GM23248 (cell line): ENCODE data around the gene TRAF4. TPM values are rescaled to one million over a fixed set of nuclear protein-coding genes. Genes with fewer than 3 reads are reported as not detected.

Experiments used
- DNase-seq: peaks from one replicate; pipeline ENCODE4 v3.0.0-alpha.2; 2015
- H2AFZ ChIP-seq: fragments of 200-600 bp; sonication (generic); 2 replicates; pipeline ENCODE4 v1.6.1; 2016; ENCODE audit warnings: antibody characterized with exemption
- H3F3A ChIP-seq: fragments of 200-600 bp; sonication (generic); 2 replicates; pipeline ENCODE4 v1.6.1; 2016; ENCODE audit warnings: mild to moderate bottlenecking, antibody characterized with exemption, mixed run types; ENCODE audit not compliant: insufficient read depth
- H3K27ac ChIP-seq: fragments of 200-600 bp; sonication (generic); 2 replicates; pipeline ENCODE4 v1.5.1; 2016; ENCODE audit warnings: mild to moderate bottlenecking
- H3K27me3 ChIP-seq: fragments of 200-600 bp; sonication (generic); replicated peaks from 2 replicates; pipeline ENCODE4 v1.6.1; 2016; ENCODE audit warnings: mild to moderate bottlenecking; ENCODE audit not compliant: insufficient read depth
- H3K36me3 ChIP-seq: fragments of 200-600 bp; sonication (generic); 2 replicates; pipeline ENCODE4 v1.6.1; 2016; ENCODE audit warnings: low read depth, mild to moderate bottlenecking
- H3K4me1 ChIP-seq: fragments of 200-600 bp; sonication (generic); 2 replicates; pipeline ENCODE4 v1.6.1; 2016; ENCODE audit warnings: mild to moderate bottlenecking; ENCODE audit not compliant: insufficient read depth
- H3K4me2 ChIP-seq: fragments of 200-600 bp; sonication (generic); one replicate; pipeline ENCODE4 v1.6.1; 2016; ENCODE audit warnings: mild to moderate bottlenecking; ENCODE audit not compliant: unreplicated experiment
- H3K4me3 ChIP-seq: fragments of 200-600 bp; sonication (generic); 2 replicates; pipeline ENCODE4 v1.5.1; 2016; ENCODE audit warnings: mild to moderate bottlenecking
- H3K79me2 ChIP-seq: fragments of 200-600 bp; sonication (generic); 2 replicates; pipeline ENCODE4 v1.6.1; 2016; ENCODE audit warnings: mild to moderate bottlenecking; ENCODE audit not compliant: insufficient read depth
- H3K9ac ChIP-seq: fragments of 200-600 bp; sonication (generic); 2 replicates; pipeline ENCODE4 v1.6.1; 2016; ENCODE audit warnings: mild to moderate bottlenecking
- H3K9me2 ChIP-seq: fragments of 200-600 bp; sonication (generic); 2 replicates; pipeline ENCODE4 v1.6.1; 2016; ENCODE audit warnings: mixed run types, mild to moderate bottlenecking, moderate library complexity; ENCODE audit not compliant: insufficient read depth
- H3K9me3 ChIP-seq: fragments of 200-600 bp; sonication (generic); one replicate; pipeline ENCODE4 v1.6.1; 2017; ENCODE audit warnings: low read depth
- H4K20me1 ChIP-seq: fragments of 200-600 bp; sonication (generic); 2 replicates; pipeline ENCODE4 v1.6.0; 2016; ENCODE audit not compliant: insufficient read depth
- EZH2 ChIP-seq: fragments of 200-600 bp; sonication (generic); IDR thresholded peaks from 2 replicates; pipeline ENCODE4 v1.6.1; 2018; ENCODE audit warnings: antibody characterized with exemption, mild to moderate bottlenecking; ENCODE audit not compliant: insufficient read depth, poor library complexity, severe bottlenecking
- EZH2phosphoT487 ChIP-seq: fragments of 200-600 bp; sonication (generic); IDR thresholded peaks from 2 replicates; pipeline ENCODE4 v1.6.1; 2018; ENCODE audit warnings: antibody characterized with exemption, moderate library complexity, mild to moderate bottlenecking, low read depth; ENCODE audit not compliant: insufficient read depth
- WGBS, 2 experiments: methylation state at CpG; one replicate each; pipeline ENCODE4 v1.1.6; 2015 to 2017; ENCODE audit warnings: low lambda C conversion rate in 2 of 2, low coverage in 1 of 2; ENCODE audit errors: missing lambda C conversion rate in 2 of 2; 5-methylcytosine and 5-hydroxymethylcytosine counted together
- in situ Hi-C: fragments of 300-500 bp; cut with MboI; formaldehyde crosslinking; loops from 2 replicates; pipeline ENCODE4 v1.15.0; 2020
- polyA plus RNA-seq: library from polyadenylated mRNA; unstranded; fragments of >200 nt; fragmentation: Nextera tagmentation; extraction: Ambion mirVana; gene quantifications from 2 replicates; pipeline ENCODE4 v1.2.1, GENCODE V29; 2016
- total RNA-seq: library from RNA; depleted of rRNA; stranded (reverse); fragments of >200 nt; shearing (Covaris generic); gene quantifications from 2 replicates; pipeline ENCODE4 v1.2.3, GENCODE V29; 2014; rRNA removed

TRAF4 gene
- 30.3 and 55.4 TPM in 2 replicates for total RNA-seq
- 23.4 and 23.5 TPM in 2 replicates for polyA plus RNA-seq

DNA sequence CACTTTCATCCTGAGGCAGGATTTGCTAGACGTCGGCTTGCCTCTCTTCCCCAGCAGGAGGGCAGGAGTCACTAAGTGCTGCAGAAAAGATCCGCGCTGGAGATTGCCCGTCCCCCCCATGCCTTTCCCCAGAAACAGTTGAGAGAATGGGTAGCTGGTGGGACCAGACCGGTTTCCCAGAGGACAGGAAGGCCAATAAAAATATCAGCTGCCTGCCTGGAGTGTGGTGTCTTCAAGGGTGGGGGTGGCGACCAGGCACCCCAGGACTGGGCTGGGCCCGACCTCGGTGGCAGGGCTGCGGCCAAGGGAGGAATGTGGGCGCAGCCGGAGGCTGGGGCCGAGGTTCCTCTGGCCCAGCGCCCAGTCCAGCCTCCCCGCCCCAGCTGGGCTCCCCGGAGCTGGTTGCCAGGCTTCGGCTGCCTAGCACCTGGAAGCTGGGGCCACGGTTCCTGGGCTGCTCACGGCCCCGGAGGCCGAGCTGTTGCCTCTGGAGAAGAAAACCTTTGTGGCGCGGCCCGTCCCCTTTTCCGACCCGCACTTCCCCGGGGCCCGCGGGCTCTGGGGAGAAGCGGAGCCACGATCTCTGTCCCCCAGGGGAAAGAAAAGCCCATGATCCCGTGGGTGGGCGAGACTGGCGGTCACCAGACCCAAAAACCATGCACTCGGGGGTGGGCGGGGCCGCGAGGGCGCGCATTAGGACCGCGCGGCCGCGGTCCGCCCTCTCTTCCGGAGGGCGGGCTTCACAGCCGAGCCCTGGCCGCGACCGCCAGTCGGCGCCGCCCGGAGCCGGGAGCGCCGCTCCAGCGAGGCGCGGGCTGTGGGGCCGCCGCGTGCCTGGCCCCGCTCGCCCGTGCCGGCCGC is at the start of gene TRAF4:
TSS of gene TRAF4 (plus strand) at position 769 of the 861 bp plus-strand sequence. CDS start 102 bp downstream, outside the sequence.
- Histone ChIP-seq H3K79me2 (peaks cover 43% of the 10 kb centered on the region), H3K36me3 (no peaks in the 10 kb centered on the region; the same call in 1 of the 2 replicates), H4K20me1 (no peaks in the 10 kb centered on the region), H3K27me3 (no peaks in the 10 kb centered on the region), H3K9me2 (no peaks in the 10 kb centered on the region), H3K4me3 (peak within 1 kb of the TSS; percentile 86), H3K9ac (peak within 1 kb of the TSS; percentile 91), H3F3A (peaks cover 14% of the 10 kb centered on the region; the same call in 1 of the 2 replicates), H3K4me1 (peaks cover 21% of the 10 kb centered on the region), H3K4me2 (peak within 1 kb of the TSS; percentile 90), H3K9me3 (no peaks in the 10 kb centered on the region), H3K27ac (peak within 1 kb of the TSS; percentile 93), H2AFZ (peak within 1 kb of the TSS; percentile 87)
- DNase-seq = peak; percentile 96
- WGBS, 2 experiments = 2 to 4% methylated on average over 31 to 49 of the region's 70 CpGs
- in situ Hi-C loops = no loop called here
- no peak for TF ChIP-seq EZH2phosphoT487
- no peak for TF ChIP-seq EZH2

DNA sequence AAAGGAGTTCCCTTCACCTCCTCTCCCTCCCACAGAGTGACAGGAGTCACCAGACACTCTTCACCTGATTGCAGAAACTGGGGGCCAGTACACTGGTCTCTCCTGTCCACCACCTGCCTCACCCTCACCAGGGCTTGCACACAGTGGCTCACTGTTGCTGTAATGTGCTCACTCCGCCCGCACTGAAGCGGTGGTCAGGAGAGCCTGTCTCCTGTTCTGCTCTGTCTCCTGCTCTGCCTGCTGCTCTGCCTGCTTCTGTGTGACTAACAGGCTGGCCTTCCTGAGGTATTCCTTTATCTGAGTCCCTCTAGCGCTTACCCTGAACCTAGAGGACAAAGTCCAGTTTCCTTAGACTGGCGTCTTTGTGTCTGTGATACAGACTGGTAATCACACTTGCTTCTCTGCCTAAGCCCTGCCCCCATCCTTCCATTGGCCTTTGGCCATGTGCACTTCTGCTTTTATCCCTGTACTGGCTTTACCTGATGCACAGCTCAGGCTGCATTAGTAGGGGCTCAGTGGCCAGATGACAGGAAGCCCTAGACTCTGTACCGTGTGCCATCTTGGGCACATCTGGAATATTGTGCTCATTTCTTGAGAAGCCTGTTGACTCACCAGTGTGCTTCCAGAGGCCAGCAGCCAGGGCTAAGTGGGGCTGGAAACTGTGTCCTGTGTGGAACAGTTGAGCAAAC is 45.4 kb upstream of the TRAF4 start:
- H3K4me1 ChIP-seq = no peaks in the 10 kb centered on the region

DNA sequence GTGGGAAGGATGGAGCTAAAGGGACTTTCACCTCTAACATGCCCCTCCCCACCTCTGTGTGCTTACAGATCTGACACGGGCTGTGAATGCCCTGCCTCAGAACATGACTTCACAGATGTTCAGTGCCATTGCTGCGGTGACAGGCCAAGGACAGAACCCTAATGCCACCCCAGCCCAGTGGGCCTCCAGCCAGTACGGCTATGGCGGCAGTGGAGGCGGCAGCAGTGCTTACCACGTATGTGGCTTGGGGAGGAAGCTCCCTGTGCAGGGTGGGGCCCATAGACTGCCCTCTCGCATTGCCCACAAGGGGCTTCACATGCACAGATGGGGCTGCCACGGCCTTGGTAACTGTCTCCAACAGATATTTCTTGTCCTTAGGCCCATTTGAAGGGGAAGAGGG is 43.5 kb upstream of the TRAF4 start:
- in situ Hi-C loops = no loop called here
- Histone ChIP-seq H3K27me3 (no peaks in the 10 kb centered on the region), H3K9ac (no peak overlapping the region), H3K9me3 (no peaks in the 10 kb centered on the region), H3K4me1 (no peaks in the 10 kb centered on the region), H4K20me1 (no peaks in the 10 kb centered on the region), H3K4me3 (no peak overlapping the region), H3F3A (no peaks in the 10 kb centered on the region), H2AFZ (no peak overlapping the region), H3K4me2 (no peak overlapping the region), H3K27ac (no peak overlapping the region), H3K79me2 (no peaks in the 10 kb centered on the region), H3K9me2 (no peaks in the 10 kb centered on the region), H3K36me3 (peaks cover 31% of the 10 kb centered on the region)
- no peak for DNase-seq
- TF ChIP-seq EZH2 (no peak), EZH2phosphoT487 (no peak)
- WGBS, 2 experiments = 86% methylated on average over 8 of the region's 8 CpGs

More for the DNA sequence above, 45.4 kb upstream of the TRAF4 start:
- in situ Hi-C loops = no loop called here
- Histone ChIP-seq H3K4me2 (no peak overlapping the region), H3F3A (no peaks in the 10 kb centered on the region), H3K4me3 (no peak overlapping the region), H3K9me3 (no peaks in the 10 kb centered on the region), H3K9ac (no peak overlapping the region), H3K36me3 (peaks cover 42% of the 10 kb centered on the region), H4K20me1 (no peaks in the 10 kb centered on the region), H3K79me2 (no peaks in the 10 kb centered on the region), H2AFZ (no peak overlapping the region), H3K9me2 (no peaks in the 10 kb centered on the region), H3K27me3 (no peaks in the 10 kb centered on the region), H3K27ac (no peak overlapping the region)
- no peak for TF ChIP-seq EZH2phosphoT487
- WGBS, 2 experiments = 84% methylated on average over 6 of the region's 6 CpGs
- peak; percentile 39 for DNase-seq

DNA sequence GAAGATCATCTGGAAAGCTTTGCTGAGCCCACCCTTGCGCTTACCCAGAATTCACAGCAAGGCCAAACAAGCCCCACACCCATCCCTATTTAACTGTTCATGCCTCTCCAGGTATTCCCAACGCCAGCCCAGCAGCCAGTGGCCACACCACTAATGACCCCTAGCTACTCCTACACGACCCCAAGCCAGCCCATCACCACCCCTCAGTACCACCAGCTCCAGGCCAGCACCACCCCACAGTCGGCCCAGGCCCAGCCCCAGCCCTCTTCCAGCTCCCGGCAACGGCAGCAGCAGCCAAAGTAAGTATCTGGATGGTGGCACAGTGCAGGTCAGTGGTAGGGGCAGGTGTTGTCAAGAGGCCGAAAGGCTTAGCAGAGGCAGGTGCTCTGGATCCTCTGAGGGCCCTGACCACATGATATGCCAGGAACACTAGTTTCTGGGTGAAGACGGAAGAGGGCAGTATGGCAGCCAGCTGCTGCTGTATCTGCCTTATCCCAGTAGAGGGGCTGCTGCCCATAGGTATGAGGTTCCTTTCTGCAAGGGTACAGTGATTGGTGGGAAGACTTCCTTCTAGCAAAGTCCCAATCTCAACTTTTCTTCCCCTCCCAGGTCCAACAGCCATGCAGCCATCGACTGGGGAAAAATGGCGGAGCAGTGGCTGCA is 42.9 kb upstream of the TRAF4 start:
- no peaks in the 10 kb centered on the region for H3K79me2 ChIP-seq
- H2AFZ ChIP-seq = no peak overlapping the region
- H3K9me2 ChIP-seq = no peaks in the 10 kb centered on the region
- WGBS, 2 experiments = 88 to 92% methylated on average over 9 to 10 of the region's 10 CpGs
- no peaks in the 10 kb centered on the region for H3K27me3 ChIP-seq
- peaks cover 27% of the 10 kb centered on the region; the same call in 1 of the 2 replicates for H3K36me3 ChIP-seq
- TF ChIP-seq EZH2phosphoT487 (no peak), EZH2 (no peak)
- H3K4me1 ChIP-seq = no peaks in the 10 kb centered on the region
- H3K9ac ChIP-seq = no peak overlapping the region
- no peaks in the 10 kb centered on the region for H4K20me1 ChIP-seq
- no peak overlapping the region for H3K27ac ChIP-seq
- H3F3A ChIP-seq = no peaks in the 10 kb centered on the region
- no peak for DNase-seq
- no peak overlapping the region for H3K4me3 ChIP-seq
- no peaks in the 10 kb centered on the region for H3K9me3 ChIP-seq
- in situ Hi-C loops = no loop called here
- H3K4me2 ChIP-seq = no peak overlapping the region
